MG63 (cell line): ENCODE measurements around the gene ECT2. TPM values are rescaled to one million over a fixed set of nuclear protein-coding genes. Genes with fewer than 3 reads are reported as not detected.
"Not testable (repeated sequence)": the region's sequence is repeated elsewhere in the genome, so short reads cannot be mapped to it uniquely, and the experiment has no call there.

Source experiments
- DNase-seq: peaks from one replicate; pipeline ENCODE4 v3.0.0-alpha.2; 2020
- H3K27me3 ChIP-seq: fragments of 250-450 bp; sonication (Bioruptor Pico); 2 replicates; pipeline ENCODE4 v1.5.1; 2020; ENCODE audit warnings: mild to moderate bottlenecking, moderate library complexity
- H3K36me3 ChIP-seq: fragments of 250-450 bp; sonication (Bioruptor Pico); 2 replicates; pipeline ENCODE4 v1.5.1; 2020; ENCODE audit warnings: mild to moderate bottlenecking, moderate library complexity
- H3K4me3 ChIP-seq: fragments of 250-450 bp; sonication (Bioruptor Pico); 2 replicates; pipeline ENCODE4 v1.5.1; 2020; ENCODE audit warnings: mild to moderate bottlenecking, moderate library complexity
- H3K9me3 ChIP-seq: fragments of 250-450 bp; sonication (Bioruptor Pico); 2 replicates; pipeline ENCODE4 v1.5.1; 2020; ENCODE audit warnings: mild to moderate bottlenecking, moderate library complexity
- total RNA-seq: library from RNA; depleted of rRNA; stranded (reverse); fragments of >200 nt; shearing (Covaris generic); gene quantifications from 2 replicates; pipeline ENCODE4 v1.2.3, GENCODE V29; 2014; ENCODE audit warnings: low replicate concordance; rRNA removed

Gene ECT2, protein sequence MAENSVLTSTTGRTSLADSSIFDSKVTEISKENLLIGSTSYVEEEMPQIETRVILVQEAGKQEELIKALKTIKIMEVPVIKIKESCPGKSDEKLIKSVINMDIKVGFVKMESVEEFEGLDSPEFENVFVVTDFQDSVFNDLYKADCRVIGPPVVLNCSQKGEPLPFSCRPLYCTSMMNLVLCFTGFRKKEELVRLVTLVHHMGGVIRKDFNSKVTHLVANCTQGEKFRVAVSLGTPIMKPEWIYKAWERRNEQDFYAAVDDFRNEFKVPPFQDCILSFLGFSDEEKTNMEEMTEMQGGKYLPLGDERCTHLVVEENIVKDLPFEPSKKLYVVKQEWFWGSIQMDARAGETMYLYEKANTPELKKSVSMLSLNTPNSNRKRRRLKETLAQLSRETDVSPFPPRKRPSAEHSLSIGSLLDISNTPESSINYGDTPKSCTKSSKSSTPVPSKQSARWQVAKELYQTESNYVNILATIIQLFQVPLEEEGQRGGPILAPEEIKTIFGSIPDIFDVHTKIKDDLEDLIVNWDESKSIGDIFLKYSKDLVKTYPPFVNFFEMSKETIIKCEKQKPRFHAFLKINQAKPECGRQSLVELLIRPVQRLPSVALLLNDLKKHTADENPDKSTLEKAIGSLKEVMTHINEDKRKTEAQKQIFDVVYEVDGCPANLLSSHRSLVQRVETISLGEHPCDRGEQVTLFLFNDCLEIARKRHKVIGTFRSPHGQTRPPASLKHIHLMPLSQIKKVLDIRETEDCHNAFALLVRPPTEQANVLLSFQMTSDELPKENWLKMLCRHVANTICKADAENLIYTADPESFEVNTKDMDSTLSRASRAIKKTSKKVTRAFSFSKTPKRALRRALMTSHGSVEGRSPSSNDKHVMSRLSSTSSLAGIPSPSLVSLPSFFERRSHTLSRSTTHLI
- 49.2 and 84.5 TPM in 2 replicates for total RNA-seq

DNA sequence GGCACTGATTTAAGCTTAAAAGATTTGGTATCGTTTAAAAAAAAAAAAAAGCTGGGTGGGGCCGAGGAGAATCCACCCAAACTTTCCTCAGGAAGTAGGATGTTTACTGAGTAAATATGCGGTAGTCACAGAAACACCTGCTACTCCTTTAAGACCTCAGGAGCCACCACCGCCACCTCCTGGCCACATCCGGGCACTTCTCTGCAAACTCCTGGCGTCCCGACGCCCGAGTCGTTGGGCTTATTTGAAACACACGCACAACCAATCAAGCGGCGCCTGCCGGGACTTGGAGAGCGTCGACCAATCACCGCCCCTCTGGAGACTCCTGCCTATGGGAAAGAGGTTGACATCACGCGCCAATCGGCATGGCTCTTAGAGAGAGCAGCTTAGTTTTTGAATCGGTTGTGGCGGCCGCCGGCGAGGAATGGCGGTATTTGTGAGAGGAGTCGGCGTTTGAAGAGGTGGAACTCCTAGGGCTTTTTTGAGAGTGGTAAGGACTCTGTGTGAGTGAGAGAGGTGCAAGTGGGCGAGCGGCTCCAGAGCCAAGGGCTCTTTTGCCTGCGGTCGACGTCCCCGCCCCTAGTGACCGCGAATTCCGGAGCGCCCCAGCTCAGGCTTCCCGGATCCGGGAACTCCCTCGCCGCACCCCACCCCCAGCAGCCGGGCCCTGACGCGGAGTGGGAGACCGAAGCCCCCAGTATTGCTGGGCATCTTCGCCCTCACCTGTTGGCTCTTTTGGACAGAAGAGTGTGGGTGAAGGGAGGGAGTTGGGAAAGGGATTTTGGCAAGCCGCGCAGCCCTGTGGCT is at the start of gene ECT2:
Gene ECT2, plus strand, starts transcription at position 359 of the 807 bp plus-strand sequence. CDS start 3,805 bp downstream, outside the sequence.
- H3K36me3 ChIP-seq, result peaks cover 37% of the 10 kb centered on the region
- no peaks in the 10 kb centered on the region for H3K9me3 ChIP-seq
- H3K4me3 ChIP-seq, result peak within 1 kb of the TSS; percentile 93
- peak; percentile 99 for DNase-seq
- no peaks in the 10 kb centered on the region for H3K27me3 ChIP-seq

GRCh38 chr3:172700936-172701455 is 49.5 kb upstream of the ECT2 start:
- DNase-seq, result no peak
- Histone ChIP-seq H3K36me3 (peaks cover 36% of the 10 kb centered on the region), H3K27me3 (no peaks in the 10 kb centered on the region), H3K4me3 (no peak overlapping the region), H3K9me3 (no peaks in the 10 kb centered on the region)

- no peaks in the 10 kb centered on the region for H3K27me3 ChIP-seq
- no peaks in the 10 kb centered on the region for H3K9me3 ChIP-seq
- DNase-seq, result no peak
- H3K36me3 ChIP-seq, result peaks cover 34% of the 10 kb centered on the region
- H3K4me3 ChIP-seq, result no peak overlapping the region
Measured at GRCh38 chr3:172701751-172702150, 48.8 kb upstream of the ECT2 start.

DNA sequence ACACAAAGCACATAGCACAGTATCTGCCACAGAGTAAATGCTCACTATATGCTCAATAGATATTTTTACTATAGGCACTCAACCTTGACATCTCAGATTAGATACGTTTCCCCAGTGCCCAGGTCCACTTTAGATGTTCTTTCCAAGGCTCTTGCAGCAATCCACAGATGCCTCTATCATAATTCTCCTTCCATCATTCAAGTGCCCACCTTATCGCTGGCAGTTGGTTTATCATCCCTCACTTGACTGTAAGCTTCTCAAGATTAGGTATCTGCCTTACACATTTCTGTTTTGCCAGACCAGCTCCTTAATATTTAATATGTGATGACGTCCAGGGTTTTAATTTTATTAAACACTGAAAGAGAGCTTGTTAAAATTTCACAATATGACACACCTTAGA is 48.3 kb upstream of the ECT2 start:
- no peak for DNase-seq
- no peaks in the 10 kb centered on the region for H3K9me3 ChIP-seq
- peaks cover 35% of the 10 kb centered on the region for H3K36me3 ChIP-seq
- H3K4me3 ChIP-seq, result no peak overlapping the region
- H3K27me3 ChIP-seq, result no peaks in the 10 kb centered on the region

- H3K36me3 ChIP-seq, result peaks cover 36% of the 10 kb centered on the region
- H3K4me3 ChIP-seq, H3K9me3 ChIP-seq, H3K27me3 ChIP-seq, DNase-seq: not testable (repeated sequence)
Measured at GRCh38 chr3:172702731-172703130, 47.8 kb upstream of the ECT2 start.

DNA sequence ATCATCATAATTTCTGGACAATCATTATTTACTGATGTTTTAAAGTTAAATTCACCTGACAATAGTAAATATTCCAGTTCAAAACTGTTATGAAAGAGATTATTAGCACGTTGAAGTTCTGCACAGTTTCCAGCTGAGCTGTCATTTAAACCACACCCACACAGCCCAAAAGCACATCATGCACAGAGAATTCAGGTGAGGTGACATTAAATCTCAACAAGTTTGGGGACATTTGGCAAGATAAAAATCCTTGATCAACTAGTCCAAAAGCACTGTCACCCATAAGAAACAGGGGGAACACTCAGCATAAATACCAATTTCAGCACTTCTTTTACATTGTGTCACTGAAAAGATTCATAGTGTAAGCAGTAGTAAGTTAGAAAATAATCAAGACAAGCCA is 46.5 kb upstream of the ECT2 start:
- Histone ChIP-seq H3K27me3 (no peaks in the 10 kb centered on the region), H3K9me3 (no peaks in the 10 kb centered on the region), H3K4me3 (no peak overlapping the region), H3K36me3 (peaks cover 34% of the 10 kb centered on the region)
- DNase-seq, result no peak

GRCh38 chr3:172705170-172705569 is 45.4 kb upstream of the ECT2 start:
- Histone ChIP-seq H3K36me3 (peaks cover 28% of the 10 kb centered on the region), H3K4me3 (no peak overlapping the region), H3K9me3 (no peaks in the 10 kb centered on the region), H3K27me3 (no peaks in the 10 kb centered on the region)
- DNase-seq, result no peak

GRCh38 chr3:172707030-172707429 is 43.5 kb upstream of the ECT2 start:
- no peak overlapping the region for H3K4me3 ChIP-seq
- DNase-seq, result no peak
- no peaks in the 10 kb centered on the region for H3K27me3 ChIP-seq
- H3K36me3 ChIP-seq, result peaks cover 27% of the 10 kb centered on the region
- H3K9me3 ChIP-seq, result no peaks in the 10 kb centered on the region

DNA sequence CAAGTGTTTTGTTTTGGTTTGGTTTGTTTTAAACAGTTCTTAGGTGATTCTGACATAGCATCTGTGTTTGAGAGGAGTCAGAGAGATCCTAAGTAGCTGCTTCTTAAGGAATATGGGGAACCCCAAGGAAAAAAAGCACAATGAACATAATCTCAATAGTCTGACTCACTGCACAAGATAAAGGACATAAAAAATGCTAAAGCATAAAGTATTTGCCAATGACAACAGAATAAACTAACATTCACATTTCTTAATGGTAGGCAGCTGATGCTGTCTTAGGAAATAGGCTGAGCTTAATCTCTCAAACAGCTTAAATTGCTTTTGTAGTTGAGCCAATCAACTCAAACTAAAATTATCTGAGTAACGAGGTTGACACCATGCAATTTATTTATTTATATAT is 42.6 kb upstream of the ECT2 start:
- peaks cover 18% of the 10 kb centered on the region for H3K36me3 ChIP-seq
- H3K9me3 ChIP-seq, result no peaks in the 10 kb centered on the region
- peak overlapping the region; percentile 77 for H3K4me3 ChIP-seq
- no peaks in the 10 kb centered on the region for H3K27me3 ChIP-seq
- no peak for DNase-seq

DNA sequence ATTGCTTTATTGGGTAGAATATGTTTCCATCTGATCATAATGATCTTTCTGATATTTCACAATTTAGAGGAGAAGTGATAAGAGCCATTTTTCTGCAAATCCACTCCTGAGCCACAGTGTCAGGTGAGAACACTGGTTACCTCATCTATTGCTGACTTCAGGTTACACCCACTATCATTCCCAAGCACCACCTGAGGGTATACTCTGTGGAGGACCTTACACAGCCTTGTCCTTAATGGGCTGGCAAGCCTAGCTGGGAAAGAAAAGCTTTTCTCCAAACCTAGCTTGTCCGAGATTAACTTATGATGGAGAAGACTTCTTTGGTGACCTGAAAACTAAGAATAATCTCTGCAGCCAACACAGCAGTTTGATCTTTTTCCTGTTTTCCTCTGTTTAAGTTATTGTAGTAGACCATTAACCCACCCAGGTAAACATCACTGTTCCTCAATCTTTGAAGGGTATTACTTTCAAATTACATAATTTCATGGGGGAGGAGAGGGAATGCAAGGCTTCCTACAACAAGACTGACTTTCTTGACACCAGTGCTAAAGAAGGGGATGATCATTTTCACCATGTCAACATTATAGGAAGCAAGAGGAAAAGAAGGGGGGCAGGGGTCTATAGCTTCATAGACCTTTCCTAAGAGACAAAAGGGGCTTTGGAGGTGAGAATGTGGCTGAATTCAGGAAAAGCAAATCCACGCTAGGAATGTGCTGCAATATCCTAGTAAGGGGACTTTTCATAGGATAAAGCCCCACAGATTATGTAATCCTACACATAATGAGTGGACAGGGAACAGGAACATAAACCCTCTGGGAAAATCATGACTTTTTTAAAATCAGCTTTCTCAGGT is 41.4 kb upstream of the ECT2 start:
- no peak for DNase-seq
- H3K36me3 ChIP-seq, result peaks cover 12% of the 10 kb centered on the region
- H3K4me3 ChIP-seq, result peak overlapping the region; percentile 77
- H3K27me3 ChIP-seq, result no peaks in the 10 kb centered on the region
- H3K9me3 ChIP-seq, result no peaks in the 10 kb centered on the region

DNA sequence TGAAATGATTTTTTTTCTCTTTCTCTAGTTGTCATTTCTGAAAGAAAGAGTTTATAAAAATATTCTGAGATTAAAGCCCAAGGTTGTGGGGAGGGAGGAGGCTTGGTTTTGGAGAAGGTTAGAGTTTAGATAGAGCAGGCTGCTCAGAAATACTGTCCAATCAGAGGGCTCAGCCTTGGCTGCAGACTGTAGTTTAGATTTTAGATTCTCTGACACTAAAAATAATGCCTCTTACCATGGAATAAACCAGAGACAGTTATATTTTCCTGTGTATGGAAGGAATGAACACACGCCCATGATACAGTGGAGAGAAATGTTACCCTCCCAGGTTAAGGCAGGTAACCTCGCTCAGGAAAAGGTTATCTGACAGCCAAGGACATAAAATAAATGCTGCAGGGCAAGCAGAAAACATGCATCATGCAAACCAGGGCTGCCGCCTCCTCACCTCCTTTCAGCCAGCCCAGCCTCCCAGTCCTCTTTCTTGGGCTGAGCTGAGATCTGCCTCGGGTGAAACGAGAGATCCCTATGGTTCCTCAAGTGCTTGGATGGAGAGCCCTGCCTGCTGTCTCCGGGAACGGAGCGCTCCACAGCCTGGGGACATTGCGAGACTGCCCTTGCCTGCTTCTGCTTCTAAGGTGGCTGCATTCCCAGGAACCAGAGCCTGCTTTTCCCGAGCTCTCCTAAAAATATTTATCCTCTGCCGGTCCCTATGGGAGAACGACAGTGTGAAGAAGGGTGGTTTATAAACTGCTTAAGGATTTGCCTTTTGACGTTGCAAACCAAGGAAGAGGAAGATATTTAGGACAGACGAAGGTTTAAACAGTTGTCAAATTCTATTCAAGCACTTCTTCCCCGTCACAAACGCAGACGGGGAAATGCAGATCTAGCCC is 40.5 kb upstream of the ECT2 start:
- Histone ChIP-seq H3K9me3 (no peaks in the 10 kb centered on the region), H3K27me3 (no peaks in the 10 kb centered on the region), H3K4me3 (peak overlapping the region; percentile 77), H3K36me3 (peaks cover 9% of the 10 kb centered on the region; the same call in 1 of the 2 replicates)
- peak; percentile 29 for DNase-seq

- Histone ChIP-seq H3K9me3 (no peaks in the 10 kb centered on the region), H3K36me3 (peaks cover 9% of the 10 kb centered on the region; the same call in 1 of the 2 replicates), H3K4me3 (peak within 1 kb of the TSS; percentile 77), H3K27me3 (no peaks in the 10 kb centered on the region)
- DNase-seq, result peak; percentile 99
Measured at GRCh38 chr3:172710664-172711453, 39.7 kb upstream of the ECT2 start, which contains the start of gene NCEH1. Gene NCEH1, minus strand, starts transcription at chr3:172711067. Its CDS starts 83 bp downstream, at chr3:172710984.

- peak overlapping the region; percentile 77 for H3K4me3 ChIP-seq
- no peaks in the 10 kb centered on the region for H3K9me3 ChIP-seq
- no peaks in the 10 kb centered on the region for H3K27me3 ChIP-seq
- peaks cover 9% of the 10 kb centered on the region; the same call in 1 of the 2 replicates for H3K36me3 ChIP-seq
- DNase-seq, result peak; percentile 56
Measured at GRCh38 chr3:172711454-172711795, 39.1 kb upstream of the ECT2 start.

- Histone ChIP-seq H3K9me3 (no peaks in the 10 kb centered on the region), H3K36me3 (peaks cover 2% of the 10 kb centered on the region; the same call in 1 of the 2 replicates), H3K4me3 (no peak overlapping the region), H3K27me3 (no peaks in the 10 kb centered on the region)
- DNase-seq, result no peak
Measured at GRCh38 chr3:172713316-172713715, 37.2 kb upstream of the ECT2 start.
